Liver (tissue), 9 donors: Measurements from ENCODE around the gene DOCK1. TPM values are rescaled to one million over a fixed set of nuclear protein-coding genes. Genes with fewer than 3 reads are reported as not detected.

Experiments used
- DNase-seq: peaks from one replicate; pipeline ENCODE4 v3.0.0-alpha.2; 2017; ENCODE audit warnings: low spot score
- H3K27ac ChIP-seq, 2 donors: one replicate each; pipeline ENCODE4 v1.7.0; 2013; ENCODE audit warnings: inconsistent platforms in 2 of 2, low read length in 2 of 2, control low read depth in 1 of 2, low read depth in 1 of 2, mild to moderate bottlenecking in 1 of 2
- H3K27me3 ChIP-seq, 4 donors: one replicate each; pipeline versions ENCODE4 v1.6.1 to v1.7.0; 2013; ENCODE audit warnings: low read length in 3 of 4, inconsistent platforms in 1 of 4, mild to moderate bottlenecking in 1 of 4, moderate library complexity in 1 of 4; ENCODE audit not compliant: control insufficient read depth in 4 of 4, insufficient read depth in 4 of 4
- H3K36me3 ChIP-seq, 4 donors: one replicate each; pipeline versions ENCODE4 v1.6.1 to v1.7.0; 2013; ENCODE audit warnings: low read length in 3 of 4, mild to moderate bottlenecking in 3 of 4, low read depth in 1 of 4, moderate library complexity in 1 of 4; ENCODE audit not compliant: control insufficient read depth in 4 of 4, insufficient read depth in 3 of 4
- H3K4me1 ChIP-seq, 4 donors: one replicate each; pipeline versions ENCODE4 v1.6.1 to v1.7.0; 2013; ENCODE audit warnings: low read length in 3 of 4, mild to moderate bottlenecking in 3 of 4, moderate library complexity in 1 of 4; ENCODE audit not compliant: control insufficient read depth in 4 of 4, insufficient read depth in 4 of 4
- H3K4me3 ChIP-seq, 3 donors: one replicate each; pipeline versions ENCODE4 v1.6.1 to v1.7.0; 2013; ENCODE audit warnings: low read length in 3 of 3, control low read depth in 1 of 3, low read depth in 1 of 3, mild to moderate bottlenecking in 1 of 3
- H3K9ac ChIP-seq, 2 donors: one replicate each; pipeline ENCODE4 v1.7.0; 2013; ENCODE audit warnings: low read length in 2 of 2, mild to moderate bottlenecking in 2 of 2, moderate library complexity in 2 of 2, control low read depth in 1 of 2, low read depth in 1 of 2
- H3K9me3 ChIP-seq, 4 donors: one replicate each; pipeline versions ENCODE4 v1.6.1 to v1.7.0; 2013; ENCODE audit warnings: low read length in 3 of 4; ENCODE audit not compliant: control insufficient read depth in 4 of 4
- EGR1 ChIP-seq, 2 donors: IDR thresholded peaks; 2 replicates each; pipeline ENCODE4 v1.6.1; 2016 to 2018; ENCODE audit warnings: antibody characterized with exemption in 2 of 2, low read depth in 2 of 2
- FOXA1 ChIP-seq: IDR thresholded peaks from 2 replicates; pipeline ENCODE4 v1.6.1; 2016; ENCODE audit warnings: antibody characterized with exemption
- FOXA2 ChIP-seq: IDR thresholded peaks from 2 replicates; pipeline ENCODE4 v1.6.1; 2016; ENCODE audit warnings: antibody characterized with exemption
- HNF4A ChIP-seq, 2 donors: conservative IDR thresholded peaks; 2 replicates each; pipeline ENCODE4 v1.6.1; 2016; ENCODE audit warnings: antibody characterized with exemption in 2 of 2, mild to moderate bottlenecking in 2 of 2
- HNF4G ChIP-seq: IDR thresholded peaks from 2 replicates; pipeline ENCODE4 v1.6.1; 2016; ENCODE audit warnings: antibody characterized with exemption
- JUND ChIP-seq, 2 donors: IDR thresholded peaks; 2 replicates each; pipeline ENCODE4 v1.6.1; 2016; ENCODE audit warnings: antibody characterized with exemption in 2 of 2
- MAX ChIP-seq: IDR thresholded peaks from 2 replicates; pipeline ENCODE4 v1.6.1; 2016; ENCODE audit warnings: antibody characterized with exemption
- RAD21 ChIP-seq, 2 donors: IDR thresholded peaks; 2 replicates each; pipeline ENCODE4 v1.6.1; 2016; ENCODE audit warnings: antibody characterized with exemption in 2 of 2, mild to moderate bottlenecking in 2 of 2
- RXRA ChIP-seq, 2 donors: IDR thresholded peaks; 2 replicates each; pipeline ENCODE4 v1.6.1; 2017 to 2018; ENCODE audit warnings: antibody characterized with exemption in 2 of 2, mild to moderate bottlenecking in 1 of 2
- SP1 ChIP-seq: IDR thresholded peaks from 2 replicates; pipeline ENCODE4 v1.6.1; 2018; ENCODE audit warnings: antibody characterized with exemption, mild to moderate bottlenecking
- TAF1 ChIP-seq: conservative IDR thresholded peaks from 2 replicates; pipeline ENCODE4 v1.6.1; 2016; ENCODE audit warnings: antibody characterized with exemption, mild to moderate bottlenecking
- YY1 ChIP-seq: IDR thresholded peaks from 2 replicates; pipeline ENCODE4 v1.6.1; 2016; ENCODE audit warnings: antibody characterized with exemption, mild to moderate bottlenecking
- WGBS: extraction: QIAGEN DNeasy Blood & Tissue Kit; methylation state at CpG from one replicate; pipeline ENCODE4 v1.1.7; 2013; 5-methylcytosine and 5-hydroxymethylcytosine counted together
- polyA plus RNA-seq, 2 donors: library from polyadenylated mRNA; stranded (reverse) in 1 of 2; unstranded in 1 of 2; fragments of 200-250 nt in 1 of 2; fragments of >200 nt in 1 of 2; fragmentation: Nextera tagmentation in 1 of 2; extraction: Ambion mirVana in 1 of 2; gene quantifications; one replicate each; pipeline versions ENCODE4 v1.2.1 to v1.2.3, GENCODE V29; 2013 to 2015
- total RNA-seq, 2 donors: library from RNA; depleted of rRNA; stranded (reverse); fragments of >200 nt; gene quantifications; one replicate each; pipeline ENCODE4 v1.2.3, GENCODE V29; 2014
- TF ChIP-seq, protein P1 (sequence below): IDR thresholded peaks from 2 replicates; pipeline ENCODE4 v1.6.1; 2016; ENCODE audit warnings: antibody characterized with exemption
- TF ChIP-seq, protein P2 (sequence below): IDR thresholded peaks from 2 replicates; pipeline ENCODE4 v1.6.1; 2016; ENCODE audit warnings: antibody characterized with exemption, mild to moderate bottlenecking
- TF ChIP-seq, protein P3 (sequence below): IDR thresholded peaks from 2 replicates; pipeline ENCODE4 v1.6.1; 2016; ENCODE audit warnings: antibody characterized with exemption
- TF ChIP-seq, protein P4 (sequence below): fragments of 150-350 bp; IDR thresholded peaks from 2 replicates; pipeline ENCODE4 v1.5.1; 2017; ENCODE audit warnings: improper control_type of control experiment, low read depth, low read length; ENCODE audit not compliant: missing input control
- donor health status: healthy.
- donor health status: healthy.
- donor health status: healthy.
- donor health status: healthy.
- donor health status: healthy.

The DOCK1 gene
- total and polyA plus RNA-seq, 4 donors, result 3.8 to 28.8 (median 9.1) TPM

DNA sequence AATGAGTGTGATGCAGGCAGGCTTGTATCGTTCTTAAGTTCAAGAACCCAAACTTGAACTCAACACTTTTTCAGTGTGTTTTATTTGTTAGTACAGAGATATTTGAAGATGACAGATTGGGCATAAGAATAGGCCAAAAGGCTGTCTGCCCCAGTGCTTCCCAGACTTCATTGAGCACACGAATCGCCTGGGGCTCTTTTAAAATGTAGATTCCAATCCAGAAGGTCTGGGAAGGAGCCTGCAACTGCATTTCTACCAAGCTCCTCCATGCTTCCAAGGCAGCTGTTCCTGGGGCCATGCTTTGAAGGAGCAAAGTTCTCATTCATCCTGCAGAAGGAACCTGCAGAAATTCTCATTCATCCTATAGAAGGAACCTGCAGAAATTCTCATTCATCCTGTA, 405.7 kb downstream of the DOCK1 start:
- 95% methylated on average over 3 of the region's 3 CpGs for WGBS
- Histone ChIP-seq H3K9ac (no peak overlapping the region), H3K9me3 (no peaks in the 10 kb centered on the region), H3K36me3 (no peaks in the 10 kb centered on the region), H3K27me3 (no peaks in the 10 kb centered on the region), H3K27ac (no peak overlapping the region), H3K4me3 (no peak overlapping the region), H3K4me1 (no peaks in the 10 kb centered on the region)
- no peak for DNase-seq
- TF ChIP-seq, protein P1, sequence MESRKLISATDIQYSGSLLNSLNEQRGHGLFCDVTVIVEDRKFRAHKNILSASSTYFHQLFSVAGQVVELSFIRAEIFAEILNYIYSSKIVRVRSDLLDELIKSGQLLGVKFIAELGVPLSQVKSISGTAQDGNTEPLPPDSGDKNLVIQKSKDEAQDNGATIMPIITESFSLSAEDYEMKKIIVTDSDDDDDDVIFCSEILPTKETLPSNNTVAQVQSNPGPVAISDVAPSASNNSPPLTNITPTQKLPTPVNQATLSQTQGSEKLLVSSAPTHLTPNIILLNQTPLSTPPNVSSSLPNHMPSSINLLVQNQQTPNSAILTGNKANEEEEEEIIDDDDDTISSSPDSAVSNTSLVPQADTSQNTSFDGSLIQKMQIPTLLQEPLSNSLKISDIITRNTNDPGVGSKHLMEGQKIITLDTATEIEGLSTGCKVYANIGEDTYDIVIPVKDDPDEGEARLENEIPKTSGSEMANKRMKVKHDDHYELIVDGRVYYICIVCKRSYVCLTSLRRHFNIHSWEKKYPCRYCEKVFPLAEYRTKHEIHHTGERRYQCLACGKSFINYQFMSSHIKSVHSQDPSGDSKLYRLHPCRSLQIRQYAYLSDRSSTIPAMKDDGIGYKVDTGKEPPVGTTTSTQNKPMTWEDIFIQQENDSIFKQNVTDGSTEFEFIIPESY, result no peak
- TF ChIP-seq HNF4A (conservative IDR thresholded peaks at IDR 0.05), result no peak
- TF ChIP-seq SP1, result no peak
- TF ChIP-seq, protein P2, sequence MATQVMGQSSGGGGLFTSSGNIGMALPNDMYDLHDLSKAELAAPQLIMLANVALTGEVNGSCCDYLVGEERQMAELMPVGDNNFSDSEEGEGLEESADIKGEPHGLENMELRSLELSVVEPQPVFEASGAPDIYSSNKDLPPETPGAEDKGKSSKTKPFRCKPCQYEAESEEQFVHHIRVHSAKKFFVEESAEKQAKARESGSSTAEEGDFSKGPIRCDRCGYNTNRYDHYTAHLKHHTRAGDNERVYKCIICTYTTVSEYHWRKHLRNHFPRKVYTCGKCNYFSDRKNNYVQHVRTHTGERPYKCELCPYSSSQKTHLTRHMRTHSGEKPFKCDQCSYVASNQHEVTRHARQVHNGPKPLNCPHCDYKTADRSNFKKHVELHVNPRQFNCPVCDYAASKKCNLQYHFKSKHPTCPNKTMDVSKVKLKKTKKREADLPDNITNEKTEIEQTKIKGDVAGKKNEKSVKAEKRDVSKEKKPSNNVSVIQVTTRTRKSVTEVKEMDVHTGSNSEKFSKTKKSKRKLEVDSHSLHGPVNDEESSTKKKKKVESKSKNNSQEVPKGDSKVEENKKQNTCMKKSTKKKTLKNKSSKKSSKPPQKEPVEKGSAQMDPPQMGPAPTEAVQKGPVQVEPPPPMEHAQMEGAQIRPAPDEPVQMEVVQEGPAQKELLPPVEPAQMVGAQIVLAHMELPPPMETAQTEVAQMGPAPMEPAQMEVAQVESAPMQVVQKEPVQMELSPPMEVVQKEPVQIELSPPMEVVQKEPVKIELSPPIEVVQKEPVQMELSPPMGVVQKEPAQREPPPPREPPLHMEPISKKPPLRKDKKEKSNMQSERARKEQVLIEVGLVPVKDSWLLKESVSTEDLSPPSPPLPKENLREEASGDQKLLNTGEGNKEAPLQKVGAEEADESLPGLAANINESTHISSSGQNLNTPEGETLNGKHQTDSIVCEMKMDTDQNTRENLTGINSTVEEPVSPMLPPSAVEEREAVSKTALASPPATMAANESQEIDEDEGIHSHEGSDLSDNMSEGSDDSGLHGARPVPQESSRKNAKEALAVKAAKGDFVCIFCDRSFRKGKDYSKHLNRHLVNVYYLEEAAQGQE, result no peak
- TF ChIP-seq MAX, result no peak
- no peak for TF ChIP-seq RXRA (IDR thresholded peaks at IDR 0.05)
- TF ChIP-seq, protein P3, sequence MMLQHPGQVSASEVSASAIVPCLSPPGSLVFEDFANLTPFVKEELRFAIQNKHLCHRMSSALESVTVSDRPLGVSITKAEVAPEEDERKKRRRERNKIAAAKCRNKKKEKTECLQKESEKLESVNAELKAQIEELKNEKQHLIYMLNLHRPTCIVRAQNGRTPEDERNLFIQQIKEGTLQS, result no peak
- TF ChIP-seq JUND (IDR thresholded peaks at IDR 0.05), result no peak
- no peak for TF ChIP-seq FOXA2
- no peak for TF ChIP-seq RAD21 (IDR thresholded peaks at IDR 0.05)
- no peak for TF ChIP-seq TAF1
- no peak for TF ChIP-seq HNF4G
- TF ChIP-seq FOXA1, result no peak
- TF ChIP-seq, protein P4, sequence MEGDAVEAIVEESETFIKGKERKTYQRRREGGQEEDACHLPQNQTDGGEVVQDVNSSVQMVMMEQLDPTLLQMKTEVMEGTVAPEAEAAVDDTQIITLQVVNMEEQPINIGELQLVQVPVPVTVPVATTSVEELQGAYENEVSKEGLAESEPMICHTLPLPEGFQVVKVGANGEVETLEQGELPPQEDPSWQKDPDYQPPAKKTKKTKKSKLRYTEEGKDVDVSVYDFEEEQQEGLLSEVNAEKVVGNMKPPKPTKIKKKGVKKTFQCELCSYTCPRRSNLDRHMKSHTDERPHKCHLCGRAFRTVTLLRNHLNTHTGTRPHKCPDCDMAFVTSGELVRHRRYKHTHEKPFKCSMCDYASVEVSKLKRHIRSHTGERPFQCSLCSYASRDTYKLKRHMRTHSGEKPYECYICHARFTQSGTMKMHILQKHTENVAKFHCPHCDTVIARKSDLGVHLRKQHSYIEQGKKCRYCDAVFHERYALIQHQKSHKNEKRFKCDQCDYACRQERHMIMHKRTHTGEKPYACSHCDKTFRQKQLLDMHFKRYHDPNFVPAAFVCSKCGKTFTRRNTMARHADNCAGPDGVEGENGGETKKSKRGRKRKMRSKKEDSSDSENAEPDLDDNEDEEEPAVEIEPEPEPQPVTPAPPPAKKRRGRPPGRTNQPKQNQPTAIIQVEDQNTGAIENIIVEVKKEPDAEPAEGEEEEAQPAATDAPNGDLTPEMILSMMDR, result no peak
- TF ChIP-seq EGR1 (IDR thresholded peaks at IDR 0.05; ENCODE audit: low read depth in 2 of 2), result no peak

DNA sequence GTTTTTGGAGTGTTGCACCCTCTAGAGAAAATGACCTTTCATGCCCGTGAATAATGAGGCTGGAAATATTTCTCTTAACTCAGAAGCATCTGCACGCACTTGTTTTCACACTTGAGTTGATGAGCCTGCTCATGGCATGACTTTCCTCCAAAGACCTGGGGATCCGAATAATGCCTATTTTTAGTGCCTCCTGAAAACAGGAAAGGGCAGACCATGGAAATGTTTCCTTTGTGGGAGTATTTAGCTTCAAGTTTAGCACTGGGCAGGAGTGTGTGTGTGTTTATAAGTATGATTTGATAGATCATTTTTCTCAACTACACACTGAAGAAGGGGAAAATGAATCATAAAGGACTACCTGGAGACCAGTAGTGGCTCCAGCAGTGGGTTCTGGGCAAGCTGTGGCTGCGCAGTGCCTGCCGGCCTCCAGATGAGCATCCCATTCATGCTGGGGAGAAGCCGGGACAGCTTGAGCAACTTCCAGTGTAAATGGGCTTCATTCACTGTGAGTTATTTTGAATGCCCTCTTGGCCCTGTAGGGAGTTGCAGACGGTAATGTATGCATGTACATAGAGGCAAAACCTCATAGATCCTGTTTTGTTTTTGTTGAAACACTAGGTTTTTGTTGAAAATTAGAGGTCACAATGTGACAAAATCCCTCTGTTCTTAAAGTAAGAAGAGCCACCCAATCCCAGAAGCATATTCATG, 408.9 kb downstream of the DOCK1 start:
- no peak overlapping the region for H3K4me3 ChIP-seq
- H3K27me3 ChIP-seq, result no peaks in the 10 kb centered on the region
- H3K9me3 ChIP-seq, result no peaks in the 10 kb centered on the region
- H3K9ac ChIP-seq, result no peak overlapping the region
- 91% methylated on average over 7 of the region's 7 CpGs for WGBS
- H3K27ac ChIP-seq, result no peak overlapping the region
- no peak for DNase-seq
- no peaks in the 10 kb centered on the region for H3K36me3 ChIP-seq
- TF ChIP-seq YY1 (no peak), HNF4G (no peak), EGR1 (IDR thresholded peaks at IDR 0.05; ENCODE audit: low read depth in 2 of 2) (no peak), RAD21 (IDR thresholded peaks at IDR 0.05) (no peak), JUND (IDR thresholded peaks at IDR 0.05) (no peak)
- TF ChIP-seq, protein P3, result no peak
- no peaks in the 10 kb centered on the region for H3K4me1 ChIP-seq
